Measurements from ENCODE around the gene KCNK17. TPM values are rescaled to one million over a fixed set of nuclear protein-coding genes. Genes with fewer than 3 reads are reported as not detected.

The KCNK17 gene
- total RNA-seq, 4 donors from 2014 or later, result 0.79 to 2.3 (median 1.3) TPM; not detected in 1

DNA sequence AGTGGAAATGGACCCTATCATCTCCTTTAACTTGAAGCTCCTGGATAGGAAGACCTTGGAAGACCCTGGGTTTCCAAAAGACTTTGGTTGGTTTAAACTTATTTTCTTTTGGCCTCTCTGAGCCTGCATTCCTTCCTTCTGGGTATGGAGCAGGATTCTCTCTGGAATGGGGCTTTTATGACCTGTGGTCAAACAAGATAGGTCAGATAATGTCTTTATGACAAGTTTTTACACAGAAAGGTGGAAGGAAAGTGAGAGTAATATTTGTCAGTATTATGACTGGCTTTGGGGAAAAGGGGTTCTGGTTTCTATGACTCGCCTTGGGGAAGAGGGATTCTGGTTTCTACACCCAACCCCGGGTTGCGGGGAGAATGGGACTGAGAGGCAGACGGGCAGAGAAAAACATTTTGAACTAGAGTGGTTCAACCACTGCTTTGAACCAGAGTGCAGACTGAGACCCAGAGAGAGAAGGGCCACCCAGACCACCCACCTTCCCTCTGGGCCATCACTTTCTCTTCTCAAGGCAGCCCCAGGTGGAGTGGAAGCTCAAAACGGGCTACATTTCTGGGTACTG, 47.4 kb downstream of the KCNK17 start:
- H3K27me3 ChIP-seq, result no peaks in the 10 kb centered on the region
- no peaks in the 10 kb centered on the region for H3K9me3 ChIP-seq
- no peak for DNase-seq
- H3K4me1 ChIP-seq, result no peaks in the 10 kb centered on the region
- H3K36me3 ChIP-seq, result no peaks in the 10 kb centered on the region
- TF ChIP-seq, protein P1, sequence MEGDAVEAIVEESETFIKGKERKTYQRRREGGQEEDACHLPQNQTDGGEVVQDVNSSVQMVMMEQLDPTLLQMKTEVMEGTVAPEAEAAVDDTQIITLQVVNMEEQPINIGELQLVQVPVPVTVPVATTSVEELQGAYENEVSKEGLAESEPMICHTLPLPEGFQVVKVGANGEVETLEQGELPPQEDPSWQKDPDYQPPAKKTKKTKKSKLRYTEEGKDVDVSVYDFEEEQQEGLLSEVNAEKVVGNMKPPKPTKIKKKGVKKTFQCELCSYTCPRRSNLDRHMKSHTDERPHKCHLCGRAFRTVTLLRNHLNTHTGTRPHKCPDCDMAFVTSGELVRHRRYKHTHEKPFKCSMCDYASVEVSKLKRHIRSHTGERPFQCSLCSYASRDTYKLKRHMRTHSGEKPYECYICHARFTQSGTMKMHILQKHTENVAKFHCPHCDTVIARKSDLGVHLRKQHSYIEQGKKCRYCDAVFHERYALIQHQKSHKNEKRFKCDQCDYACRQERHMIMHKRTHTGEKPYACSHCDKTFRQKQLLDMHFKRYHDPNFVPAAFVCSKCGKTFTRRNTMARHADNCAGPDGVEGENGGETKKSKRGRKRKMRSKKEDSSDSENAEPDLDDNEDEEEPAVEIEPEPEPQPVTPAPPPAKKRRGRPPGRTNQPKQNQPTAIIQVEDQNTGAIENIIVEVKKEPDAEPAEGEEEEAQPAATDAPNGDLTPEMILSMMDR (IDR thresholded peaks at IDR 0.05), result no peak
- no peak for TF ChIP-seq POLR2A (IDR thresholded peaks at IDR 0.05)
- H3K4me3 ChIP-seq, result no peak overlapping the region
- intact Hi-C loops (cut with DNase I; ENCODE audit: low total_unique reads), result no loop called here
- H3K27ac ChIP-seq, result no peak overlapping the region

DNA sequence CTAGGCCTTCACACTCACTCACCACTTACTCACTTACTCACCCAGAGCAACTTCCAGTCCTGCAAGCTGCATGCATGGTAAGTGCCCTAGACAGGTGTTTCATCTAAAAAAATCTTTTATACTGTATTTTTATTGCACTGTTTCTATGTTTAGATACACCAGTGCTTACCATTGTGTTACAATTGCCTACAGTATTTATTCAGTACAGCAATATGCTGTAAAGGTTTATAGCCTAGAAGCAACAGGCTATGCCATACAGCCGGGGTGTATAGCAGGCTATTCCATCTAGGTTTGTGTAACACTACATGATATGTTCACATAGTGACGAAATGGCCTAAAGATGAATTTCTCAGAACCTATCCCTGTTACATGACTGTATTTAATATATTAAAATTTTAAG, 47.8 kb downstream of the KCNK17 start:
- H3K27ac ChIP-seq, result no peak overlapping the region
- no peaks in the 10 kb centered on the region for H3K36me3 ChIP-seq
- H3K9me3 ChIP-seq, result no peaks in the 10 kb centered on the region
- H3K4me1 ChIP-seq, result no peaks in the 10 kb centered on the region
- H3K4me3 ChIP-seq, result no peak overlapping the region
- DNase-seq, result no peak
- no peaks in the 10 kb centered on the region for H3K27me3 ChIP-seq
- no peak for TF ChIP-seq POLR2A (IDR thresholded peaks at IDR 0.05)
- TF ChIP-seq, protein P1 (IDR thresholded peaks at IDR 0.05), result no peak
- intact Hi-C loops (cut with DNase I; ENCODE audit: low total_unique reads), result no loop called here

DNA sequence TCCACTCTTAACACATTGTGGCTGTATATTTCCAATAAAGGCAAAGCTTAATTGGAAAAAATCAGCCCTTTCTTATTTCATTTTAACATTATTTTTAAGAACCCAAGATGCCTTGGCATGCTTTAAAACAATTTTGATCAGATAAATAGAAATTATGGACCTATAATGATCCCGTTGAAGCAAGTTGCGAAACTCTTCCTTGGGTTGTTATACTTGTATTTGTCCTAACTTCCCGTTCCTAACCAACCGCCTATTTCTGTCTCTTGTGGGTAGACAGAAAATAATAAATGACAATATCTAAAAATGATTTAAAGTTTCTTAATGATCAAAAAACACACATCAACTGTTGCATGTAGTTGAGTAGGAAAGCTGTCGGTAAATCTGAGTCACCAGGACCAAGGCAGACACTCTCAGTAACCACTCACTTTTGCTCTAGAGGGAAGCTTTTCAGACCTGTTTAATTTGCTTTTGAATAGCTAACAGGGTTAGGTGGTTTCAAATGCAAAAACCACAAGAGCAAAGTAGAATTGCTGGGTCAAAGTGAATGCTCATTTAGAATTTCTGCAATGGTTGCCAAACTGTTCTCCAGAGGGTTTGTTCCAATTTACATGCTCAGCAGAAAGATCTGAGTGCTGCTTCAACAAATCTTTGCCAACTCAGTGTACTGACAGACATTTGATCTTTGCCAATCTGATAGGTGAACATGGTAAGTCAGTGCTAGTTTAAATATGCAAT, 50.7 kb downstream of the KCNK17 start:
- no peaks in the 10 kb centered on the region for H3K36me3 ChIP-seq
- intact Hi-C loops (cut with DNase I; ENCODE audit: low total_unique reads), result no loop called here
- no peak for TF ChIP-seq POLR2A (IDR thresholded peaks at IDR 0.05)
- TF ChIP-seq, protein P1 (IDR thresholded peaks at IDR 0.05), result no peak
- DNase-seq, result no peak
- H3K27me3 ChIP-seq, result no peaks in the 10 kb centered on the region
- no peak overlapping the region for H3K27ac ChIP-seq
- no peaks in the 10 kb centered on the region for H3K9me3 ChIP-seq
- no peaks in the 10 kb centered on the region for H3K4me1 ChIP-seq
- no peak overlapping the region for H3K4me3 ChIP-seq

DNA sequence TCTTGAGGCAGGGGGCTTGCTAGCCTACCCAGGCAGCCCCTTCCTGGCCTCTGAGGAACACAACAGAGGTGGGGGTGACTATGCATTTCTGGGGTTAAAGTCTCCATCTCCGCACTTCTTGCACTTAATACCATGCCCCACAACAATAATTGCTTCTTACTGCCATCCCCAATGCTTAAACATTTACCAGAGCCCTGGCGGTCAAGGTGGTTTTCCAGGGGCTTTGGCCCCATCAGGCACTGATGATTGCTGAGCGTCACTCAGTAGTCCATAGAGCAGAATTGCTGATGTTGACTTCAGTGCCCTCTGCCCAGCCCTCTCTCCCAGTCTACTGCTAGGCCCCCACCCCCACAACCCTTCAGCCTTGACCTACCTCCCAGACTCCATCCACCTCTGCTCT, 52.5 kb downstream of the KCNK17 start:
- no peaks in the 10 kb centered on the region for H3K27me3 ChIP-seq
- no peaks in the 10 kb centered on the region for H3K4me1 ChIP-seq
- H3K36me3 ChIP-seq, result no peaks in the 10 kb centered on the region
- intact Hi-C loops (cut with DNase I; ENCODE audit: low total_unique reads), result no loop called here
- DNase-seq, result no peak
- no peak overlapping the region for H3K27ac ChIP-seq
- TF ChIP-seq, protein P1 (IDR thresholded peaks at IDR 0.05), result no peak
- no peak for TF ChIP-seq POLR2A (IDR thresholded peaks at IDR 0.05)
- H3K9me3 ChIP-seq, result no peaks in the 10 kb centered on the region
- H3K4me3 ChIP-seq, result no peak overlapping the region

DNA sequence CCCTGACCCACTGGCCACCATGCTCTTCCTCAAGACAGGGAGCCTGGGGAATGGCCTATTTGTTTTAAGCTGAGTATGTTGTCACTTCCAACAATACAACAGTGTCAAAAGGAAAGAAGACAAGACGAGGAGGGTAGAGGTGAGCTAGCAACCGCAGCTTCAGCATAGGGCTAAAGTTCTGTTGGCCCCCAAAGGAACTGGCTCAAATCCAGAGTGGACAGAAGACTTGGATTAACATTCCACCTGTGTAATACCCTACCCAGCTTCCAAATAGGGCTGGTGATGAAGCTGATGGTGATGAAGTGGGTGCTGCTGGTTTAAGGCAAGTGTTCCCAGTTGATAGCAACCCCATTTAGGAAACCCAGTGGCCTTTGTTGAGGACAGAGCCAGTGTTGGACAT, 53.3 kb downstream of the KCNK17 start:
- Histone ChIP-seq H3K9me3 (no peaks in the 10 kb centered on the region), H3K27me3 (no peaks in the 10 kb centered on the region), H3K27ac (no peak overlapping the region), H3K4me3 (no peak overlapping the region), H3K36me3 (no peaks in the 10 kb centered on the region), H3K4me1 (no peaks in the 10 kb centered on the region)
- no peak for DNase-seq
- no peak for TF ChIP-seq POLR2A (IDR thresholded peaks at IDR 0.05)
- intact Hi-C loops (cut with DNase I; ENCODE audit: low total_unique reads), result no loop called here
